ENCODE results near the gene ARID3C. TPM values are rescaled to one million over a fixed set of nuclear protein-coding genes. Genes with fewer than 3 reads are reported as not detected.

ARID3C gene
- total and polyA plus RNA-seq, 2 experiments from 2014 or later, result 0.11 TPM; not detected in 1

DNA sequence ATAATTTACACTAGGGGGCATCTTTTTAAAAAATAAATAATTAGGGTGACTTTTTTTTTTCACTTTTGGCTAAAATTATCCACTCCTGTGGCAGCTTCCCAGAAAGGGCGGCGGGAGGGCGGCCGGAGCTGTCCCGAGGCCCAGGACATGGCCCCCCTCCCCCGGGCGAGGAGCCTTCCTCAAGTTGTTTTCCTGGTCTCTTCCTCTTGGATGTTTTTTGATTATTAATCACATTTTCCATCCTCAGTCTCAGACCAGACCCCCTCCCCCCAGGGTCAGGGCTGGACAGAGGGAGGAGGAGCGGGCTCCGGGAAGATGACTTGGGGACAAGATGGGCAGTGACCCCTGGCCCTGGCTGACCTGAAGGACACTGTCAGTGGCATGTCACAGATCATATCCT lies 34.7 kb downstream of the ARID3C start:
- in situ Hi-C loops (cut with MboI), result loop anchor here (5.0 to 10.0 kb wide), 2 partner anchors 42 to 189 kb away; no protein-coding TSS in a partner anchor
- no peak for DNase-seq
- Histone ChIP-seq H3K4me1 (ENCODE audit: insufficient read depth) (no peaks in the 10 kb centered on the region), H3K27me3 (replicated peaks; ENCODE audit: insufficient read depth) (peaks cover 62% of the 10 kb centered on the region), H3K27ac (no peak overlapping the region), H3K9me3 (ENCODE audit: low read depth) (no peaks in the 10 kb centered on the region), H3K79me2 (ENCODE audit: insufficient read depth) (no peaks in the 10 kb centered on the region), H3K9me2 (ENCODE audit: insufficient read depth) (no peaks in the 10 kb centered on the region), H3K4me2 (ENCODE audit: unreplicated experiment) (no peak overlapping the region), H2AFZ (no peak overlapping the region), H3F3A (ENCODE audit: insufficient read depth) (no peaks in the 10 kb centered on the region), H3K36me3 (ENCODE audit: low read depth) (no peaks in the 10 kb centered on the region), H3K4me3 (no peak overlapping the region), H4K20me1 (ENCODE audit: insufficient read depth) (no peaks in the 10 kb centered on the region), H3K9ac (no peak overlapping the region)
- 10 to 18% methylated on average over 9 of the region's 9 CpGs for WGBS, 2 experiments (ENCODE audit: low coverage in 1 of 2, low lambda C conversion rate in 2 of 2, missing lambda C conversion rate in 2 of 2)
- TF ChIP-seq EZH2 (IDR thresholded peaks at IDR 0.05; ENCODE audit: insufficient read depth, poor library complexity, severe bottlenecking), result no peak
- TF ChIP-seq EZH2phosphoT487 (IDR thresholded peaks at IDR 0.05; ENCODE audit: insufficient read depth, low read depth), result no peak

DNA sequence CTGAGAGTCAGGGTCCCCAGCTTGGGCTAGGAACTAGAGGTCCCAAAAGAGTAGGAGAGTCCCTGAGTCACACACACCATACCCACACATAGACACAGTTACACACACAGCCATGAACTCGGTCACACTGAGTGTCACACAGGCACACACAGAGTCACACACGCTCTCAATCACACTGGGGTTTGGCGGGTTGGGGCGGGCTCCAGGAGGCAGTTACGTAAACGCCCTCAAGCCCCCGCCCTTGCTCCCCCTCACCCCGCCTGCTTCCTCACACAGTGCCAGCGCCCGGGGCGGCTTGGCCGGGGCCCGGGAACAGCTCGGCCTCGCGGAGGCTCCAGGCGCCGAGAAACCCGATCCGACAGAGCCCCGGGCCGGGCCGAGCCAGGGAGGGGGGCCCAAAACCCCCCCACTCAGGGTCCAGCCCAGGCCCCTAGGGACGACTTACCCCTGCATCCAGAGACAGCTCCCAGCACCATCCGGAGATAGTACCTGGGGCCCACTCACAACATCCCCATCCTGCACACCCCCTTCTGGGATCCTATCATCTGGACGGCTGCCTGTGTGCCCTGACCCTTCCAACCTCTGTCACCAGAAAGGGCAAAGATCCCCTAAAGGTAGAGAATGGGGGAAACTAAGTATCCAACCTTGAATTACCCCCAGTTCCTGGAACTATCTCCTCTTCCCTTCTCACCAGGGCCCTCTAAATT lies 35.8 kb downstream of the ARID3C start:
- in situ Hi-C loops (cut with MboI), result loop anchor here (5.0 to 10.0 kb wide), 2 partner anchors 41 to 188 kb away; no protein-coding TSS in a partner anchor
- DNase-seq, result peak; percentile 35

DNA sequence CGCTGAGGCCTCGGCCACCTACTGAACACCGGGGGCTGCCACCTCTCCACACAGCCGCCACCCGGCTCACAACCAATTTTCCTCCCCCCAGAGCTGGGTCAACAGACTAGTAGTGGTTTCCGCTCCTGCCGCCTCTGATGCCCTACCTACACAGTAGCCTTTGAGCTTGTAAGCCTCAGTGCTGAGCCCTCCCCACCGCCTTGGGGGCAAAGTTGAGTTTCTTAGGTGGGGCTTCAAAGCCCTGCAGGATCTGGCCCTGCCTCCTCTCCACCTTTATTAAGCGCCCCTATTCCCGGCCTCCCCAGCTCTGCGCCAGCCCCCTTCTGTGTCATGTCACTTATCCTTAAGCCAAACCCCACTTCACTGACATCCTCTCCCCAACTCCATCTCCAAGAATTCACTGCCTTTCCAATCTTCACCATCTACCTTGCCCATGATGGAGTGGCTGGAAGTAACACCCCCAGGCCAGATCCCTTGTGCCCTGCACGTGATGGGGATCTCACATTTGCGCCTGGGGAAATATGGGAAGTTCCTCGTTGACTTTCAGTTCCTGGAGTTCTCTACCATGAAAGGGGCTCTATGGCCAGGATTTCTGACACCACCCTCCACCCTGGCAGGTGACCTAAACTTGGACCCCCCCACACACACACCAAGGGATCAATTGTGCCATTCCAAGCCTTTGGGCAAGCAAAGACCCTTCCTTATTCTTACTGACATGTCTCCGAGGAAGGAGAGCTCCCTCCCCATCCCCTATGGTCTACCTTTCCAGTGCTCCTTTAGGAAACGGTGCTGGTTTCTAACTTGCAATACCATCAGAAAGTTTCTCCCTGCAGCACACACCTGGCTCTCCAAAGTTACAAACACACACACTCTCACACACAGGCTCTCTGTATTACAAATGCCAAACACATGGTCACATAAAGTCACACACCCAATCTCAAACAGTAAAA lies 36.7 kb downstream of the ARID3C start:
- Histone ChIP-seq H3K4me2 (ENCODE audit: unreplicated experiment) (no peak overlapping the region), H3K9me3 (ENCODE audit: low read depth) (no peaks in the 10 kb centered on the region), H3F3A (ENCODE audit: insufficient read depth) (no peaks in the 10 kb centered on the region), H3K9me2 (ENCODE audit: insufficient read depth) (no peaks in the 10 kb centered on the region), H3K4me1 (ENCODE audit: insufficient read depth) (no peaks in the 10 kb centered on the region), H3K27me3 (replicated peaks; ENCODE audit: insufficient read depth) (peaks cover 73% of the 10 kb centered on the region), H3K9ac (no peak overlapping the region), H3K4me3 (no peak overlapping the region), H3K79me2 (ENCODE audit: insufficient read depth) (no peaks in the 10 kb centered on the region), H4K20me1 (ENCODE audit: insufficient read depth) (no peaks in the 10 kb centered on the region), H2AFZ (no peak overlapping the region), H3K36me3 (ENCODE audit: low read depth) (no peaks in the 10 kb centered on the region), H3K27ac (no peak overlapping the region)
- in situ Hi-C loops (cut with MboI), result loop anchor here (5.0 to 10.0 kb wide), 2 partner anchors 40 to 187 kb away; no protein-coding TSS in a partner anchor
- no peak for DNase-seq
- WGBS, 2 experiments (ENCODE audit: low coverage in 1 of 2, low lambda C conversion rate in 2 of 2, missing lambda C conversion rate in 2 of 2), result 40% methylated on average over 16 of the region's 16 CpGs
- no peak for TF ChIP-seq EZH2phosphoT487 (IDR thresholded peaks at IDR 0.05; ENCODE audit: insufficient read depth, low read depth)
- TF ChIP-seq EZH2 (IDR thresholded peaks at IDR 0.05; ENCODE audit: insufficient read depth, poor library complexity, severe bottlenecking), result peak; percentile 9

More for the DNA sequence above, 35.8 kb downstream of the ARID3C start:
- no peaks in the 10 kb centered on the region for H3K79me2 ChIP-seq (ENCODE audit: insufficient read depth)
- H3K4me3 ChIP-seq, result no peak overlapping the region
- H2AFZ ChIP-seq, result no peak overlapping the region
- TF ChIP-seq EZH2phosphoT487 (IDR thresholded peaks at IDR 0.05; ENCODE audit: insufficient read depth, low read depth) (no peak), EZH2 (IDR thresholded peaks at IDR 0.05; ENCODE audit: insufficient read depth, poor library complexity, severe bottlenecking) (peak; percentile 9)
- no peak overlapping the region for H3K4me2 ChIP-seq (ENCODE audit: unreplicated experiment)
- no peaks in the 10 kb centered on the region for H3K4me1 ChIP-seq (ENCODE audit: insufficient read depth)
- no peaks in the 10 kb centered on the region for H3K9me2 ChIP-seq (ENCODE audit: insufficient read depth)
- no peaks in the 10 kb centered on the region for H4K20me1 ChIP-seq (ENCODE audit: insufficient read depth)
- WGBS, 2 experiments (ENCODE audit: low coverage in 1 of 2, low lambda C conversion rate in 2 of 2, missing lambda C conversion rate in 2 of 2), result 3 to 4% methylated on average over 22 to 25 of the region's 26 CpGs
- no peaks in the 10 kb centered on the region for H3K9me3 ChIP-seq (ENCODE audit: low read depth)
- no peak overlapping the region for H3K27ac ChIP-seq
- H3K27me3 ChIP-seq (replicated peaks; ENCODE audit: insufficient read depth), result peaks cover 73% of the 10 kb centered on the region
- H3K36me3 ChIP-seq (ENCODE audit: low read depth), result no peaks in the 10 kb centered on the region
- no peak overlapping the region for H3K9ac ChIP-seq
- no peaks in the 10 kb centered on the region for H3F3A ChIP-seq (ENCODE audit: insufficient read depth)

DNA sequence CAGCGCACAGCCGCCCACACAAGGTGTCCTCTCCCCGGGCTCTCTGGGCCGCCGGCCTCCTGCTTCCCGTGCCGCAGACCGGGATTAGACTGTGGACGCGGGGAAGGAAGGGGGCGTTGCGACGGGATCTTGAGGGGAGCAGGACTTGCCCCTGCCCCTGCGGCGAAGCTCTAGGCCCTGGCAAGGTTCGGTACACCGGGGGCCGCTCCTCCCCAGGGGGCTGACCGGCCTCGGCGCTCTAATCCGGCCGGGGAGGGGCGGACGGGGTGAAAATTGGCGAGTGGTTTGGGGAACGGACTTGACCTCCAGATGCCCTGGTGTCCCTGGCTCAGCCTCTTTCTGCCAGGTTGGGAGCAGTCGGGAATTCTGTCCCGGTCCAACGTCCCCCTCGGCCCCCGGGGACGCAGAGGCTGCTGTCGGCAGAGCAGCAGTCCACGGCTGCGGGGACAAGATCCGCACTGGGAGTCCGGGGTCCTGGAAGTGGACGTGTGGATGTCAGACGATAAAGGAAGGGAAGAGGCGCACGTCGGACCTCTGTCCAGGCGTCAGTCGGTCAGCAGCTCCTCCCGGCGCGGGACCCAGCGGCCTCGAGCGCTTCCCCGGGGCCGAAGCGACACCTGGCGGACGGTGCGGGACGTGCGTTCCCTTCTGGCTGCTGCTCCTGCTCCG lies 37.5 kb downstream of the ARID3C start:
- H3K4me1 ChIP-seq (ENCODE audit: insufficient read depth), result no peaks in the 10 kb centered on the region
- H3K9me2 ChIP-seq (ENCODE audit: insufficient read depth), result no peaks in the 10 kb centered on the region
- H3K27ac ChIP-seq, result no peak overlapping the region
- H4K20me1 ChIP-seq (ENCODE audit: insufficient read depth), result no peaks in the 10 kb centered on the region
- TF ChIP-seq EZH2phosphoT487 (IDR thresholded peaks at IDR 0.05; ENCODE audit: insufficient read depth, low read depth), result no peak
- no peak for TF ChIP-seq EZH2 (IDR thresholded peaks at IDR 0.05; ENCODE audit: insufficient read depth, poor library complexity, severe bottlenecking)
- H3K79me2 ChIP-seq (ENCODE audit: insufficient read depth), result no peaks in the 10 kb centered on the region
- no peaks in the 10 kb centered on the region for H3K9me3 ChIP-seq (ENCODE audit: low read depth)
- peaks cover 76% of the 10 kb centered on the region for H3K27me3 ChIP-seq (replicated peaks; ENCODE audit: insufficient read depth)
- no peaks in the 10 kb centered on the region for H3F3A ChIP-seq (ENCODE audit: insufficient read depth)
- WGBS, 2 experiments (ENCODE audit: low coverage in 1 of 2, low lambda C conversion rate in 2 of 2, missing lambda C conversion rate in 2 of 2), result 19 to 23% methylated on average over 45 to 56 of the region's 60 CpGs
- peak; percentile 87 for DNase-seq
- H3K4me2 ChIP-seq (ENCODE audit: unreplicated experiment), result no peak overlapping the region
- 0 out of 2 replicates have a peak overlapping the region, but pooled peaks have one; percentile 24 for H2AFZ ChIP-seq
- H3K9ac ChIP-seq, result no peak overlapping the region
- no peaks in the 10 kb centered on the region for H3K36me3 ChIP-seq (ENCODE audit: low read depth)
- in situ Hi-C loops (cut with MboI), result loop anchor here (5.0 to 10.0 kb wide), 2 partner anchors 39 to 187 kb away; no protein-coding TSS in a partner anchor
- H3K4me3 ChIP-seq, result no peak overlapping the region
